Thymus (tissue), 11 donors: ENCODE measurements around the gene CCL2. TPM values are rescaled to one million over a fixed set of nuclear protein-coding genes. Genes with fewer than 3 reads are reported as not detected.

ENCODE experiments used
- DNase-seq, 9 donors: peaks; one replicate each; pipeline ENCODE4 v3.0.0-alpha.2; 2013; ENCODE audit warnings: low spot score in 9 of 9, low read depth in 6 of 9, missing footprints in 1 of 9
- H3K27ac ChIP-seq, 2 donors: one replicate each; pipeline ENCODE4 v1.5.1; 2013; ENCODE audit warnings: control low read depth in 1 of 2, low read depth in 1 of 2, low read length in 1 of 2, mild to moderate bottlenecking in 1 of 2, moderate library complexity in 1 of 2
- H3K27me3 ChIP-seq, 2 donors: one replicate each; pipeline ENCODE4 v1.5.1; 2013; ENCODE audit warnings: low read length in 1 of 2; ENCODE audit not compliant: control insufficient read depth in 2 of 2, insufficient read depth in 1 of 2
- H3K36me3 ChIP-seq, 2 donors: one replicate each; pipeline ENCODE4 v1.5.1; 2013; ENCODE audit warnings: low read length in 1 of 2, mild to moderate bottlenecking in 1 of 2, moderate library complexity in 1 of 2; ENCODE audit not compliant: control insufficient read depth in 2 of 2, insufficient read depth in 2 of 2
- H3K4me1 ChIP-seq, 2 donors: one replicate each; pipeline ENCODE4 v1.5.1; 2013; ENCODE audit warnings: low read length in 2 of 2; ENCODE audit not compliant: control insufficient read depth in 2 of 2, insufficient read depth in 2 of 2
- H3K4me3 ChIP-seq, 2 donors: one replicate each; pipeline ENCODE4 v1.5.1; 2013; ENCODE audit warnings: low read length in 2 of 2, control low read depth in 1 of 2, mild to moderate bottlenecking in 1 of 2
- H3K9me3 ChIP-seq, 2 donors: one replicate each; pipeline ENCODE4 v1.5.1; 2013; ENCODE audit warnings: low read length in 1 of 2, mild to moderate bottlenecking in 1 of 2; ENCODE audit not compliant: control insufficient read depth in 2 of 2, insufficient read depth in 1 of 2
- WGBS: extraction: QIAGEN DNeasy Blood & Tissue Kit; methylation state at CpG from one replicate; pipeline ENCODE4 v1.1.7; 2013; 5-methylcytosine and 5-hydroxymethylcytosine counted together
- polyA plus RNA-seq: library from polyadenylated mRNA; stranded (reverse); fragments of 200-250 nt; gene quantifications from one replicate; pipeline ENCODE4 v1.2.3, GENCODE V29; 2013
- total RNA-seq: library from RNA; stranded (reverse); fragments of 120-200 nt; gene quantifications from one replicate; pipeline ENCODE4 v1.2.4, GENCODE V29; 2013
- donor health status: healthy.

Gene CCL2
- total and polyA plus RNA-seq, 2 donors: 46.1 to 165 TPM

DNA sequence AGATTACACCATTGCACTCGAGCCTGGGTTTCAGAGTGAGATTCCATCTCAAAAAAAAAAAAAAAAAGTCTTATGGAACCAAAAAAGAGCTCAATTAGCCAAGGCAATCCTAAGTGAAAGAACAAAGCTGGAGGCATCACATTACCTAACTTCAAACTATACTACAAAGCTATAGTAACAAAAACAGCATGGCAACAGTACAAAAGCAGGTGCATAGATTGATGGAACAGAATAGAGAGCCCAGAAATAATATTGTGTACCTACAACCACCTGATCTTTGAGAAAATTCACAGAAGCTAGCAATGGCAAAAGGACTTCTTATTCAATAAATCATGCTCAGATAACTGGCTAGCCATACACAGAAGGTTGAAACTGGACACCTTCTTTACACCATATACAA lies 24.7 kb upstream of the CCL2 start:
- WGBS: 97% methylated on average over 1 of the region's 1 CpG

DNA sequence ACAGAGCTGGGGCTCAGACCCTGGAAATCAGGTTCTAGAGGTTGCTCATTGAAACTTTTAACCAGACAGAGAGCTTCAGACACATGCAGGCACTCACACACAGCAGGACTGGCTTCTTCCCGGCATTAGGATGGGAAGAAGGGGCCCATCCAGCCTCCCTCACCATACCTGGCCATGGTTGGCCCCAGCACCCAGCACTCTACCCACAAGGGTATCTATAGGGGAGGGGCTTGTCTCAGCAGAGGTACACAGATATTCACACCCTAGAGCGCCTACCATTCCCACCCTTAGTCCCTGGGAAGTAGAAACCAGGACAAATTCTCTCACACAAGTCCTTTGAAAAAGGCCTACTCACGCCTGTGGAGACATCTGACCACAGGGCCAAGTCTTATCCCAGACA lies 20.5 kb upstream of the CCL2 start:
- 97% methylated on average over 3 of the region's 3 CpGs for WGBS
- Histone ChIP-seq H3K4me1 (peaks cover 5 to 28% of the 10 kb centered on the region in 2 donors), H3K9me3 (peaks cover 0 to 3% of the 10 kb centered on the region in 2 donors), H3K27ac (peak overlapping the region in 1 of 2 donors; percentile 20), H3K36me3 (no peaks in the 10 kb centered on the region), H3K4me3 (no peak overlapping the region), H3K27me3 (no peaks in the 10 kb centered on the region)
- DNase-seq: no peak

More for the DNA sequence above, 24.7 kb upstream of the CCL2 start:
- Histone ChIP-seq H3K27me3 (no peaks in the 10 kb centered on the region), H3K4me1 (peaks cover 5 to 20% of the 10 kb centered on the region in 2 donors), H3K27ac (no peak overlapping the region), H3K4me3 (no peak overlapping the region), H3K9me3 (peaks cover 0 to 3% of the 10 kb centered on the region in 2 donors), H3K36me3 (no peaks in the 10 kb centered on the region)
- no peak for DNase-seq

DNA sequence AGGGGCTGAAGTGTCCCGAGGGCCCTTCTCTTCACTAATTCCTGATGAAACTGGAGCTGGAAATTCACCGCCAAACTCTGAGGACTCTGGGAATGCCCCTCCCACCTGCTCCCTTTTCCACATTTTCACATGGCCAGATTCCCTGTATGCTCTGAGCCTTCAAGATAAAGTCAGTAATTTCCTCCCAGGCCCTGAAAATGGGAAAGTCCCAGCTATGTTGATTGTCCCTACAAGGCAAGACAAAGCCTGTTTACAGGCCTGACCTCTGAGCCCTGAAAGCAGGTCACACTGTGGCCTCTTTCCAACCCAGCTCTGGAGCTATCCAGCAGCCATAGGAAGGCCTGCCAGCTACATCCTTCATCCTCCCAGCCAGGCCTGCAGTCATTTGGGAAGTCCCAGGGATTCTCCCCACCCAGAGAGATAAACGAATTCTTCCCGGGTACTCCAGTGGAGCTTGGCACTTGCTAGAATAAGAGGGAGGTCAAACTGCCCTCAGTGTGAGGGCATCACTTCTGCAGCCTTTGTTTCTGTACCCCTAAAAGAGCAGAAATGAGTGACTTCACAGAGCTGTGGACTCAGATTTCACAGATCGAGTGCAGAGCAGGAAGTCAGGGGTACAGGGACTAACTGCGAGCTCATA lies 19.6 kb upstream of the CCL2 start:
- whole genome bisulfite sequencing: 77% methylated on average over 6 of the region's 6 CpGs
- H3K9me3 ChIP-seq: no peaks in the 10 kb centered on the region

DNA sequence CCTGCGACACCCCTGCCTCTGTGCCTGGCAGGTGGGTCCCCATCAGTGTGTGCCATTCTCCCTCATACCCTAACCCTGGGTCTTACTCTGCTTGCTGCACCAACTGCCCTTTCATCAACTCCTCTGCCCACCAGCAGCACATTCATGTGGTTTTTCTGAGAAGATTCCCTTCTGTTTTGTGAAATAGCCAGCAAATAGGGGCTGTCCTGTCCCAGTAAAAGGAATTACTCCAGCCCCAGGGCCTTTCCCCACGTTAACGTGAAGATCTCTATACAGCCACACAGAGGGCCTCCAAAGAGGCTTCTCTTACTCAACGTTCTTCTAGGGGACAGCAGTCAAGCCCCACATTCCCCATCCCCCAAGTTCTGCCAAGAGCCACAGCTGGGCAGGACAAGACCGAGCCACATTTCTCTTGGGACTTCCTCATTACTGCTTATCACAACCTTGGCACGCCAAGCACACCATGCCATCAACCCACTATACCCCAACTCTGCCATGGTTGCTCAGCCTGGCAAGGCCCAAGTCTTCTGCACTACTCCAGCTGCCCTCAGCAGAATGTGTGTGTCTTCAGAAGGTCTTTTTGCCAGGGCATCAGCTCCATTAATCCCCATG lies 18.7 kb upstream of the CCL2 start:
- no peak overlapping the region for H3K4me3 ChIP-seq
- 66% methylated on average over 6 of the region's 6 CpGs for WGBS
- peak overlapping the region in 1 of 2 donors; percentile 53 for H3K27ac ChIP-seq
- peaks cover 5 to 28% of the 10 kb centered on the region in 2 donors for H3K4me1 ChIP-seq
- no peaks in the 10 kb centered on the region for H3K36me3 ChIP-seq
- H3K27me3 ChIP-seq: no peaks in the 10 kb centered on the region
- DNase-seq: no peak
- no peaks in the 10 kb centered on the region for H3K9me3 ChIP-seq

More for the DNA sequence above, 19.6 kb upstream of the CCL2 start:
- Histone ChIP-seq H3K27me3 (no peaks in the 10 kb centered on the region), H3K4me1 (peaks cover 5 to 28% of the 10 kb centered on the region in 2 donors), H3K27ac (peak overlapping the region; percentile 53 to 56), H3K36me3 (no peaks in the 10 kb centered on the region), H3K4me3 (no peak overlapping the region)
- peak in 1 of 9 donors; percentile 30 for DNase-seq

DNA sequence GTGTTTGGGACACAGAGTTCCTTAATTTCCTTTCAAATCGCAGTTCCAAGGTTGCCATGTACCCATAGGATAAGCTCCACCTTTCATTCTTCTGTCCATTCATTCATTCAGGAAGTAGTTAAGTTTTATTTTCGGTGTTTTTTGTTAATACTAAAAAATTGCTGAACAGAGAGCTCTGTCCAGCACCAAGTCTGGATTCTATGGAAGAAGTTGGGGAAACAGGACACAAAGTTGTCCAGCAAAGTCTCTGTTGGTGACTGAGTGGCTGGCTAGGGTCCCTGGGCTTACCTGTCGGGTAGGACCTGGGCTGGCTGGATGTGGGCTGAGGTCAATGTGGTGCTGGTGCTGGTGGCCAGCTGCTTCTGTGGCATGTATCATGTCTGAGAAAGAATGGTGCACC lies 17.6 kb upstream of the CCL2 start:
- H3K9me3 ChIP-seq: no peaks in the 10 kb centered on the region
- H3K27ac ChIP-seq: no peak overlapping the region
- no peak for DNase-seq
- peaks cover 5 to 28% of the 10 kb centered on the region in 2 donors for H3K4me1 ChIP-seq
- WGBS: 96% methylated on average over 3 of the region's 3 CpGs
- no peaks in the 10 kb centered on the region for H3K27me3 ChIP-seq
- no peaks in the 10 kb centered on the region for H3K36me3 ChIP-seq
- H3K4me3 ChIP-seq: no peak overlapping the region

DNA sequence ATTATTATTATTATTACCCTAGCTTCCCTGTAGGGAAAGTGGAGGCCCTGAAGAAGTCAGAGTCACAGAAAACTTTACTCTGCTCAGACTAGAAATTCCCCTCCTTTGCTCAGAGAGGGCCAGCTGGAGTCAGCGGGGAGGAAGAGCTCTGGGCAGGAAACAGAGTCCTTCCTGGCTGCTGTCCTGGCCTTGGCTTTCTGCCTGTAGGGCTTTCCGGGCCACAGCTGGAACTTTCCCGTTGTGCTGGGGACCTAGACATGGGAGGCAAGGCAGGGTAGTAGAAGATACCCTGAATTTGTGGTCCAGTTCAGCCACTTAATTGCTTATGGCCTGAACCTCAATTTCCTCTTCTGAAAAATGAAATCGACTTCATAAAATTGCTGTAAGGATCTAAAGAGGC lies 14.0 kb upstream of the CCL2 start:
- no peak for DNase-seq
- H3K36me3 ChIP-seq: no peaks in the 10 kb centered on the region
- H3K4me1 ChIP-seq: peaks cover 0 to 6% of the 10 kb centered on the region in 2 donors
- H3K4me3 ChIP-seq: no peak overlapping the region
- 4% methylated on average over 4 of the region's 4 CpGs for WGBS
- H3K27ac ChIP-seq: peak overlapping the region in 1 of 2 donors; percentile 52
- H3K9me3 ChIP-seq: no peaks in the 10 kb centered on the region
- no peaks in the 10 kb centered on the region for H3K27me3 ChIP-seq

DNA sequence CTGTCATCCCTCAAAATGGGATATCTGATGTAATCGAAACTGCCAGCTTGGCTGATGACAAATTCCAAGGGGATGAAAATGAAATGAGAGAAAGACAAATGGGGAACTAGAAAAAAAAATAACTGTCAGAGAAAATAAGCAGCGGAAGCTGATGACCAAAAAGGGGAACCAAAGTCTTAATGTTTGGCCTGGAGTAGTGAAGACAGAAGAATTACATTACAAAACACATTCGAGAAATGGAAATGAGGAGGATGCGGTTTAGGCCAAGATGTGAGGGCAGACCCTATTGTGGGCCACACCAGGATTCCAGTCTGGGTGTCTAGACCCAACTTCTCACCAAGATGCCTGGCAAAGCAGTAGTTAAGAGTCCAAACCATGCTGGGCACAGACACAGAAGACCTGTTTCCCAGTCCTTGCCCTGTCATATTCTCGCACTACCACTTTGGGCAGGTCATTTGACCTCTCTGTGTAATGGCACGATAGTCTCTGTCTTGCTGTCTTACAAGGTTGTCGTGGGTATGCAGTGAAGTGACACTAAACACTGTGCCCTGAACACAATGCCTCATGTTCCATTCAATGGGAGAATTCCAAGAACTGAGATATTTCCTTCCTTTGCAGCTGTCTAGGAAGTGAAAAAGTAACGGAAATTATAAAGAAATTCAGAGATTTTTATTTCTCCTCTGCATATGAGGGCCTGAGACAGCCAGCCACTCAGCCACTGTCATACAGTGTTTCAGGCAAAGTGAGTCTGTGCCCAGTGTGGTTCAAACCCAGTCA lies 12.3 kb upstream of the CCL2 start:
- H3K4me3 ChIP-seq: no peak overlapping the region
- WGBS: 48% methylated on average over 8 of the region's 8 CpGs
- no peaks in the 10 kb centered on the region for H3K4me1 ChIP-seq
- H3K27ac ChIP-seq: peak overlapping the region in 1 of 2 donors; percentile 53
- H3K36me3 ChIP-seq: no peaks in the 10 kb centered on the region
- no peak for DNase-seq
- H3K9me3 ChIP-seq: no peaks in the 10 kb centered on the region
- no peaks in the 10 kb centered on the region for H3K27me3 ChIP-seq

DNA sequence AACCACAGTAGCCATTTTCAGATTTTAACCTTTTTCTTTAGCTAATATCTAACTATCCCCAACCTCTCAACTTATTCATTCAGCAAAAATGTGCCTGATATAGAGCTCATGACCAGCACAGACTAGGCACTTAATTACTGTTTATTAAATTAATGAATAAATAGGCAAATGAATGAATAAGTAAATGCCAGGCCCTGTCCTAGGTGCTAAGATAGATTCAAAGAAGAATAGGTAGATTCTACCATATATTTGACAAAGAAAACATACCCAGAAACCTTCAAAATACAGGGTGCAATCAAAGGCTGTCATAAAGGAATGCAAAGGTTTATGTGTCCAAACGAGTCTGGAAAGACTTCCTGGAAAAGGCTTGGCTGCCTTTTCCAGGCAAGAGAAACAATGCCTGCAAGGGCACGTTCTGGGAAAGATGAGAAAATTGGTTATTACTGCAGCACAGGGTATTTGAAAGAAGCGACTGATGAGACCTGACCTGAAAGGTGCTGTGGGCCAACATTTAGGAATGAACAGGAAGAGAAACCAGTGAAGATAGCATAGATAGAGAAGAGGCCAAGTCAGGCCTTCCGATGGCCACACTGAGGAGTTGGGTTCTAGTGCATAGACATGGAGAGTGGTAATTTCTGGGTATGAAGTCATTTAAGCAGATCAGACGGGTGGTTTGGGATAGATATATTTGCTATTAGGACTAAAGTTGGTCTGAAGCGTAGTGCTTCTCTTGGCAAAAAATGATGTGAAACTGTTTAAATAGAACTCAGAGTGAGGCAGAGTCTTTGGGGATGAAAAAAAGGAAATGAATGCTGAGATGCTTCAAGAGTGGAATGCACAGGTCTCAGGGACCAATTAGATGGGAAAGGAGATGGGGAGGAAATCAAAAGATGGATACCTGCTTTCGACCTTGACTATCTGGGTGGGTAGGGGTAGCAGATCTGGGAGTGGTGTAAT lies 11.4 kb upstream of the CCL2 start:
- no peaks in the 10 kb centered on the region for H3K4me1 ChIP-seq
- no peak for DNase-seq
- WGBS: 93% methylated on average over 7 of the region's 7 CpGs
- H3K4me3 ChIP-seq: no peak overlapping the region
- no peaks in the 10 kb centered on the region for H3K27me3 ChIP-seq
- peak overlapping the region in 1 of 2 donors; percentile 8 for H3K27ac ChIP-seq
- no peaks in the 10 kb centered on the region for H3K9me3 ChIP-seq
- H3K36me3 ChIP-seq: no peaks in the 10 kb centered on the region
